ENCODE measurements around the gene FBXO41.

GRCh38 chr2:73291093-73291460 is 6.8 kb upstream of the FBXO41 start:
- TF ChIP-seq CTCF (IDR thresholded peaks at IDR 0.05) (no peak), POLR2A (IDR thresholded peaks at IDR 0.05) (no peak)
